Effector memory CD8-positive, alpha-beta T cell (primary cell): ENCODE measurements around the gene SLC35G6.

Experiments used
- ATAC-seq: fragments of 150-1000 bp; cut with Tn5 transposase; replicated peaks from 2 replicates; pipeline ENCODE4 v1.10.0; 2021; ENCODE audit warnings: mild to moderate bottlenecking, moderate library complexity
- DNase-seq, 3 experiments: peaks; one replicate each; pipeline ENCODE4 v3.0.0; 2021
- H3K27ac Mint-ChIP-seq, 2 donors: one replicate each; pipeline ENCODE4 v1.8.0; 2022; ENCODE audit warnings: mild to moderate bottlenecking in 2 of 2, mixed read lengths in 2 of 2, moderate library complexity in 2 of 2
- H3K27me3 Mint-ChIP-seq, 2 donors: one replicate each; pipeline ENCODE4 v1.8.0; 2022; ENCODE audit warnings: mixed read lengths in 2 of 2
- H3K36me3 Mint-ChIP-seq: one replicate; pipeline ENCODE4 v1.8.0; 2022; ENCODE audit warnings: mild to moderate bottlenecking, moderate library complexity, mixed read lengths; ENCODE audit not compliant: insufficient read depth
- H3K4me1 Mint-ChIP-seq, 2 donors: one replicate each; pipeline ENCODE4 v1.8.0; 2022; ENCODE audit warnings: low read depth in 2 of 2, mixed read lengths in 2 of 2
- H3K4me3 Mint-ChIP-seq, 2 donors: one replicate each; pipeline ENCODE4 v1.8.0; 2022; ENCODE audit warnings: mild to moderate bottlenecking in 2 of 2, mixed read lengths in 2 of 2, moderate library complexity in 2 of 2
- H3K9me3 Mint-ChIP-seq, 2 donors: one replicate each; pipeline ENCODE4 v1.8.0; 2022; ENCODE audit warnings: mixed read lengths in 2 of 2

SLC35G6 gene

DNA sequence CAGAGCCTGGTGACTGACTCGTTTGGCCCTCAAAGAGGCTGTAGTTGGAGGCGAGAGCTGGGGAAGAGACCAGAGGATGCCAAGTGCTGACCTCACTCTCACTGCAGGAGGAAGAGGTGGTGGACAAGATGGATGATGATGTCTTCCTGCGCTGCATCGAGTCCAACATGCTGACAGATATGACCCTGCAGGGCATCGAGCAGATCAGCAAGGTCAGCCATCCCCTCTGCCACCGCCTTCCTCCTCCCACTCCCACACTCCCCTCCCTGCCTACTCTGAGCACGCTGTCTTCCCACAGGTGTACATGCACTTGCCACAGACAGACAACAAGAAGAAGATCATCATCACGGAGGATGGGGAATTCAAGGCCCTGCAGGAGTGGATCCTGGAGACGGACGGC, 29.9 kb downstream of the SLC35G6 start:
- ATAC-seq (no peak), DNase-seq (no peak)
- H3K36me3 Mint-ChIP-seq: peaks cover 89% of the 10 kb centered on the region
- H3K4me3 Mint-ChIP-seq: peak overlapping the region in 1 of 2 donors; percentile 46
- no peaks in the 10 kb centered on the region for H3K9me3 Mint-ChIP-seq
- no peaks in the 10 kb centered on the region for H3K4me1 Mint-ChIP-seq
- peak overlapping the region; percentile 63 to 92 for H3K27ac Mint-ChIP-seq
- H3K27me3 Mint-ChIP-seq: no peaks in the 10 kb centered on the region

DNA sequence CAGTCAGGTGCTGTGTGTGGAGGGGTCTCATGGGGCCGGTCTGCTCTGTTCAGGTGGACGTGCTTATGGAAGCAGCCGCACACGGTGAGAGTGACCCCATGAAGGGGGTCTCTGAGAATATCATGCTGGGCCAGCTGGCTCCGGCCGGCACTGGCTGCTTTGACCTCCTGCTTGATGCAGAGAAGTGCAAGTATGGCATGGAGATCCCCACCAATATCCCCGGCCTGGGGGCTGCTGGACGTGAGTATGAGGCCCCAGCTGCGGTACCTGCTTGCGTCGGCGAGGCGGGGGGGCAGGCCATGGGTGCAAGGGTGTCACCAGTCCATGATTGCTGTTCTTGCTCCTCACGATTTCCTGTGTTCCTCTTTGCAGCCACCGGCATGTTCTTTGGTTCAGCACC, 30.9 kb downstream of the SLC35G6 start:
- no peak for ATAC-seq
- DNase-seq: no peak
- Mint-ChIP-seq H3K4me1 (no peaks in the 10 kb centered on the region), H3K36me3 (peaks cover 89% of the 10 kb centered on the region), H3K9me3 (no peaks in the 10 kb centered on the region), H3K4me3 (no peak overlapping the region), H3K27ac (peak overlapping the region; percentile 63 to 92), H3K27me3 (no peaks in the 10 kb centered on the region)

DNA sequence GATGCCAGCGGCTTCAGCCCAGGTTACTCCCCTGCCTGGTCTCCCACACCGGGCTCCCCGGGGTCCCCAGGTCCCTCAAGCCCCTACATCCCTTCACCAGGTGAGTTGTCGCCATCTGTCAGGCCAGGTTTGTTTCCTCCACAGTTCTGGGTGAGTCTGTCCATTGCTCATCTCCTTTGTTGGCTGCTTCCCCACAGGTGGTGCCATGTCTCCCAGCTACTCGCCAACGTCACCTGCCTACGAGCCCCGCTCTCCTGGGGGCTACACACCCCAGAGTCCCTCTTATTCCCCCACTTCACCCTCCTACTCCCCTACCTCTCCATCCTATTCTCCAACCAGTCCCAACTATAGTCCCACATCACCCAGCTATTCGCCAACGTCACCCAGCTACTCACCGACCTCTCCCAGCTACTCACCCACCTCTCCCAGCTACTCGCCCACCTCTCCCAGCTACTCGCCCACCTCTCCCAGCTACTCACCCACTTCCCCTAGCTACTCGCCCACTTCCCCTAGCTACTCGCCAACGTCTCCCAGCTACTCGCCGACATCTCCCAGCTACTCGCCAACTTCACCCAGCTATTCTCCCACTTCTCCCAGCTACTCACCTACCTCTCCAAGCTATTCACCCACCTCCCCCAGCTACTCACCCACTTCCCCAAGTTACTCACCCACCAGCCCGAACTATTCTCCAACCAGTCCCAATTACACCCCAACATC, 31.7 kb downstream of the SLC35G6 start:
- H3K9me3 Mint-ChIP-seq: no peaks in the 10 kb centered on the region
- peaks cover 80% of the 10 kb centered on the region for H3K36me3 Mint-ChIP-seq
- H3K27ac Mint-ChIP-seq: peak overlapping the region; percentile 12 to 92
- no peak for DNase-seq
- no peaks in the 10 kb centered on the region for H3K4me1 Mint-ChIP-seq
- no peak overlapping the region for H3K4me3 Mint-ChIP-seq
- ATAC-seq: peak; percentile 7
- no peaks in the 10 kb centered on the region for H3K27me3 Mint-ChIP-seq

DNA sequence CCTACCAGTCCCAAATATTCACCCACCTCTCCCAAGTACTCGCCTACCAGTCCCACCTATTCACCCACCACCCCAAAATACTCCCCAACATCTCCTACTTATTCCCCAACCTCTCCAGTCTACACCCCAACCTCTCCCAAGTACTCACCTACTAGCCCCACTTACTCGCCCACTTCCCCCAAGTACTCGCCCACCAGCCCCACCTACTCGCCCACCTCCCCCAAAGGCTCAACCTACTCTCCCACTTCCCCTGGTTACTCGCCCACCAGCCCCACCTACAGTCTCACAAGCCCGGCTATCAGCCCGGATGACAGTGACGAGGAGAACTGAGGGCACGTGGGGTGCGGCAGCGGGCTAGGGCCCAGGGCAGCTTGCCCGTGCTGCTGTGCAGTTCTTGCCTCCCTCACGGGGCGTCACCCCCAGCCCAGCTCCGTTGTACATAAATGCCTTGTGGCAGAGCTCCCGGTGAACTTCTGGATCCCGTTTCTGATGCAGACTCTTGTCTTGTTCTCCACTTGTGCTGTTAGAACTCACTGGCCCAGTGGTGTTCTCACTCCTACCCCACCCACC, 32.7 kb downstream of the SLC35G6 start:
- Mint-ChIP-seq H3K27me3 (no peaks in the 10 kb centered on the region), H3K4me1 (no peaks in the 10 kb centered on the region), H3K36me3 (peaks cover 71% of the 10 kb centered on the region), H3K27ac (peak overlapping the region in 1 of 2 donors; percentile 92), H3K4me3 (no peak overlapping the region), H3K9me3 (no peaks in the 10 kb centered on the region)
- DNase-seq: no peak
- ATAC-seq: no peak

DNA sequence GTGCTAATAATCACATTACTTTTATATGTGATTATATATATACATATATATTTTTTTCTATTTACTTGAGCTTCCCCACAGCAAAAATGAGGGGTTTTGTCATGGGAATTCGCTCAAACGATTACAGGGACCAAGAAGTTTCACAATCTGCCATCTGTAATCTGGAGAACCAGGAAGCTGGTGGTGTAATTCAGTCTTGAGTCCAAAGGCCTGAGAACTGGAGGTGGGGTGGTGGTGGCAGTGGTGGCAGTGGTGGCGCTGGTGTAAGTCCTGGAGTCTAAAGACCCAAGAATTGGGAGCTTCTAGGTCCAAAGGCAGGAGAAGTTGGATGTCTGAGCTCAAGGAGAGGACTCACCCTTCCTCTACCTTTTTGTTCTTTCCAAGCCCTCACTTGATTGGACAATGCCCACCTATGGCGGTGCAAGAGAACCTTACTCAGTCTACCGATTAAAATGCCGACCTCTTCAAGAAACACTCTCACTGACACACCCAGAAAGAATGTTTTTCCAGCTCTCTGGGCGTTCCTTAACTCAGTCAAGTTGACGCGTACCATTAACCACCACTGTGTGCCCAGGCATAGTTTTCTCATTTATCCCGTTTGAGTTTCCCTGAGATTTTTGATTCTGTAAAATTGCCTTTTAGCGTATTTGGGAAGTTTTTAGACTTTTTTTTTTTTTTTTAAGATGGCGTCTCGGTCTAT, 34.8 kb downstream of the SLC35G6 start:
- Mint-ChIP-seq H3K9me3 (no peaks in the 10 kb centered on the region), H3K4me3 (no peak overlapping the region), H3K27ac (peak overlapping the region in 1 of 2 donors; percentile 12), H3K36me3 (peaks cover 53% of the 10 kb centered on the region), H3K4me1 (no peaks in the 10 kb centered on the region), H3K27me3 (no peaks in the 10 kb centered on the region)
- DNase-seq (no peak), ATAC-seq (no peak)

DNA sequence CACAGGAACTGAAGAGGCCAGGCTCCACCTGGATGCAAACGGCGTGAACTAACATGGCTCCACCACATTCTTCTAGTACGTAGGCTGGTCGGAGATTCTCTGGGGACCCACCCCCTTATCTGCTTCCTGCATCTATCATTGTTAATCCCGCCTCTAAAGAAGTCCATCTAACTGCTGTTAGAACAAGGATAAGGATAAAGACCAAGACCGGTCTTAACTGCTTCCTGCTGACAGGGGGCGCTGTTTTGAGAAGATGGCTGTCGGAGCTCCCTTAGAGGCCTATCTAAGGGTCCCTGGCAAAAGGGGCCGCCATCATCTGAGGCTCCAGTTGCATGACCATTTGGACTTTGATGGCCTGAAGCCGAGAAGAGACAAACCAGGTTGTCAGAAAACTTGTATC, 41.8 kb downstream of the SLC35G6 start:
- Mint-ChIP-seq H3K27ac (no peak overlapping the region), H3K9me3 (no peaks in the 10 kb centered on the region), H3K36me3 (peaks cover 9% of the 10 kb centered on the region), H3K4me3 (no peak overlapping the region), H3K27me3 (no peaks in the 10 kb centered on the region), H3K4me1 (peaks cover 0 to 3% of the 10 kb centered on the region in 2 donors)
- DNase-seq (peak in 2 of 3 experiments; percentile 49 to 53), ATAC-seq (peak; percentile 69)

DNA sequence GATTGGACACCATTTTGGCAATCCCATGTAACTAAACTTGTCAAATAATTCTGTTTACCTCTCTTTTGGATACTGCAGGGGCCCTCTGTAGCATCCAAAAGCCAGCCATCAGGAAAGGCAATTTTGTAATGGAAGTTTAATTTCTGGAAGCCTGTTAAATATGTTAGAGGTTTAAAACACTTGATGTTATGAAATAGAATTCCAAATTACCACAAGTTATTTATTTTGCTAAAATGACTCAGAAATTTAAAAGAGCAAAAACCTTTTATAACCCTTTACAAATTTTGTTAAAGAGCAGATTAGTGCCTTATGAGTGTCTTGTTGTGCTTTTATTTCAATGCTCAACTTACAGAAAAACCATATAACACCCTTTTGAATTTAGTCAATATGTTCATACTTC, 47.6 kb downstream of the SLC35G6 start:
- Mint-ChIP-seq H3K36me3 (peaks cover 4% of the 10 kb centered on the region), H3K4me3 (no peak overlapping the region), H3K27ac (no peak overlapping the region), H3K27me3 (no peaks in the 10 kb centered on the region), H3K4me1 (no peaks in the 10 kb centered on the region), H3K9me3 (no peaks in the 10 kb centered on the region)
- ATAC-seq (no peak), DNase-seq (no peak)

DNA sequence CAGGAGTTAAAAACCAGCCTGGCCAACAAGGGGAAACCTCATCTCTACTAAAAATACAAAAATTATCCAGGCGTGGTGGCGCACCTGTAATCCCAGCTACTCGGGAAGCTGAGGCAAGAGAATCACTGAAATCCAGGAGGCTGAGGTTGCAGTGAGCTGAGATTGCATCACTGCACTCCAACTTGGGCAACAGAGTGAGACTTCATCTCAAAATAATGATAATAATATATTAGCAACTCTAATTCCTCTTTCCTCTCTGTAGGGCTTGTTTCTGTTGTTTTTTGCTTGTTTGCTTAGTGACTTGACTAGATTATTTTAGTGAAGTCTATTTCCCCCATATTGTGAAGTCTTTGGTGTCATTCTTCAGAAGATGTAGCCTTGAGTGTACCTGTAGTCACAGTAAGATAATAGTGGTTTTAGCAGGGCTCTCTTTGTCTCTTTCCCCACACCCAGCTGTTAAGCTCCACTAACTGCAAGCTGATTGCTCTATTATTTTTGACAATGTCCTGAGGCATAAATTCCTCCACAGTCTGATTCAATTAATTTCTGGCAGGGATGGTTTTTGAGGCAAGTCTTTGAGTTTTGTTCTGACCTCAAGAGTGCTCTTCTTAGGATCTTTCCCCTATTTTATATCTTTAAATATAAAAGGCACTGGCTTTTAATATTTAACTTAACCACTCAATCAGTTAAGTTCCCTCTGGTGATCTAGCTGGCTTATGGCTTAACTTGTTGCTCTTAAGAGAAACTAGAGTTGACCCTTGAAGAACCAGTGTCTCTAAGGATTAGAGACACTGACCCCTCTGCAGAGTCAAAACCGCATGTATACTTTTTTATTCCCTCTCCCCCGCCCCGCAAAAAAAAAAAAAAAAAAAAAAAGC, 49.0 kb downstream of the SLC35G6 start:
- H3K27ac Mint-ChIP-seq: no peak overlapping the region
- H3K36me3 Mint-ChIP-seq: peaks cover 4% of the 10 kb centered on the region
- no peak for ATAC-seq
- H3K4me1 Mint-ChIP-seq: no peaks in the 10 kb centered on the region
- H3K4me3 Mint-ChIP-seq: no peak overlapping the region
- H3K27me3 Mint-ChIP-seq: no peaks in the 10 kb centered on the region
- H3K9me3 Mint-ChIP-seq: no peaks in the 10 kb centered on the region
- no peak for DNase-seq
